ENCODE data around the gene CYTH2. TPM values are rescaled to one million over a fixed set of nuclear protein-coding genes. Genes with fewer than 3 reads are reported as not detected.
A peak's percentile ranks its signal among the peaks of the same experiment; 100 is the strongest.

Gene CYTH2
- total RNA-seq, 1 donor, result 66.2 TPM

DNA sequence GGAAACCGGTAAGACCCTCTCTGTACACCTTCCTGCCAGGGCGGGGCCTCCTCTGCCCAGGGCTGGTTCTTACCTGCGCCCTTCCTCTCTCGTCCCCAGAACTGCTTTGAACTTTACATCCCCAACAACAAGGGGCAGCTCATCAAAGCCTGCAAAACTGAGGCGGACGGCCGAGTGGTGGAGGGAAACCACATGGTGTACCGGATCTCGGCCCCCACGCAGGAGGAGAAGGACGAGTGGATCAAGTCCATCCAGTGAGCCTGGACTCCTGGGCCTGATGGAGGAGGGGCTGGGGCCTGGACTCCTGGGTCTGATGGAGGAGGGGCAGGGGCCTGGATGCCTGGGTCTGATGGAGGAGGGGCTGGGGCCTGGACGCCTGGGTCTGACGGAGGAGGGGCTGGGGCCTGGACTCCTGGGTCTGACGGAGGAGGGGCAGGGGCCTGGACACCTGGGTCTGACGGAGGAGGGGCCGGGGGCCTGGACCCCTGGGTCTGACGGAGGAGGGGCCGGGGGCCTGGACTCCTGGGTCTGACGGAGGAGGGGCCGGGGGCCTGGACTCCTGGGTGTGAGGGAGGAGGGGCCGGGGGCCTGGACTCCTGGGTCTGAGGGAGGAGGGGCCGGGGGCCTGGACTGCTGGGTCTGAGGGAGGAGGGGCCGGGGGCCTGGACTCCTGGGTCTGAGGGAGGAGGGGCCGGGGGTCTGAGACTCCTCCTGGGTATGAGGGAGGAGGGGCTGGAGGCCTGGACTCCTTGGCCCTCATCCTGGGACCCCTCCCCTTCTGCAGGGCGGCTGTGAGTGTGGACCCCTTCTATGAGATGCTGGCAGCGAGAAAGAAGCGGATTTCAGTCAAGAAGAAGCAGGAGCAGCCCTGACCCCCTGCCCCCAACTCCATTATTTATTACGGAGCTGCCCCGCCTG, 9.4 kb downstream of the CYTH2 start:
- Histone ChIP-seq H2AFZ (ENCODE audit: low read length) (no peak overlapping the region), H4K20me1 (ENCODE audit: insufficient read depth, low read length) (peaks cover 3% of the 10 kb centered on the region), H3K9me3 (ENCODE audit: low read depth, low read length) (no peaks in the 10 kb centered on the region), H3K4me1 (ENCODE audit: insufficient read depth, low read length) (peaks cover 27% of the 10 kb centered on the region), H3K27me3 (ENCODE audit: insufficient read depth, low read length) (no peaks in the 10 kb centered on the region), H3K27ac (ENCODE audit: low read depth, low read length) (no peak overlapping the region), H3K36me3 (ENCODE audit: insufficient read depth, low read length) (peaks cover 47% of the 10 kb centered on the region), H3K4me3 (ENCODE audit: insufficient read depth, low read length) (no peak overlapping the region), H3K79me2 (ENCODE audit: insufficient read depth, low read length) (no peaks in the 10 kb centered on the region), H3K4me2 (ENCODE audit: insufficient read depth, low read length) (no peak overlapping the region)
- peak; percentile 66 for DNase-seq (ENCODE audit: insufficient read length, low spot score, missing footprints)
- TF ChIP-seq, protein P1, sequence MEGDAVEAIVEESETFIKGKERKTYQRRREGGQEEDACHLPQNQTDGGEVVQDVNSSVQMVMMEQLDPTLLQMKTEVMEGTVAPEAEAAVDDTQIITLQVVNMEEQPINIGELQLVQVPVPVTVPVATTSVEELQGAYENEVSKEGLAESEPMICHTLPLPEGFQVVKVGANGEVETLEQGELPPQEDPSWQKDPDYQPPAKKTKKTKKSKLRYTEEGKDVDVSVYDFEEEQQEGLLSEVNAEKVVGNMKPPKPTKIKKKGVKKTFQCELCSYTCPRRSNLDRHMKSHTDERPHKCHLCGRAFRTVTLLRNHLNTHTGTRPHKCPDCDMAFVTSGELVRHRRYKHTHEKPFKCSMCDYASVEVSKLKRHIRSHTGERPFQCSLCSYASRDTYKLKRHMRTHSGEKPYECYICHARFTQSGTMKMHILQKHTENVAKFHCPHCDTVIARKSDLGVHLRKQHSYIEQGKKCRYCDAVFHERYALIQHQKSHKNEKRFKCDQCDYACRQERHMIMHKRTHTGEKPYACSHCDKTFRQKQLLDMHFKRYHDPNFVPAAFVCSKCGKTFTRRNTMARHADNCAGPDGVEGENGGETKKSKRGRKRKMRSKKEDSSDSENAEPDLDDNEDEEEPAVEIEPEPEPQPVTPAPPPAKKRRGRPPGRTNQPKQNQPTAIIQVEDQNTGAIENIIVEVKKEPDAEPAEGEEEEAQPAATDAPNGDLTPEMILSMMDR (IDR thresholded peaks at IDR 0.05; ENCODE audit: extremely low read depth, low read depth, low read length), result no peak

DNA sequence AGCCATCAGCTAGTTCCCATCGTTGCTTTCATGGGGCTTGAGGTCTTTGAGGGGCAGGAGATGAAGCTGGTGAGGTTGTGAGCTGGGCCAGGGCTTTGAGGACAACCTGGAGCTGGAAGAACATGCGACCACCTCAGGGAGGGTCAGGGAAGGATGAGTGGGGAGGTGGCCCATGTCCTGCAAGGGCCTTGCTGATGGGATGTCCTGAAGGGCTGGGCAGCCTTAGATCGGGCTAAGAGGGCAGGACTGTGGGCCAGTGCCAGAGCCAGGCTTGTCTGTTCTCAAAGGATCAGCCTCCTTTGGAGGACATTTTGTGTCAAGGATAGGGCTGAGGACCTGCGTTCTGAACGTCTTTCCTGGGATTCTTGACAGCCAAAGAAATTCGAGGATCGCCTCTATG, 10.5 kb downstream of the CYTH2 start:
- Histone ChIP-seq H3K27ac (ENCODE audit: low read depth, low read length) (peak overlapping the region; percentile 58), H3K36me3 (ENCODE audit: insufficient read depth, low read length) (peaks cover 36% of the 10 kb centered on the region), H4K20me1 (ENCODE audit: insufficient read depth, low read length) (no peaks in the 10 kb centered on the region), H3K9me3 (ENCODE audit: low read depth, low read length) (no peaks in the 10 kb centered on the region), H2AFZ (ENCODE audit: low read length) (no peak overlapping the region), H3K27me3 (ENCODE audit: insufficient read depth, low read length) (no peaks in the 10 kb centered on the region), H3K4me3 (ENCODE audit: insufficient read depth, low read length) (peak overlapping the region; percentile 73), H3K79me2 (ENCODE audit: insufficient read depth, low read length) (no peaks in the 10 kb centered on the region), H3K4me2 (ENCODE audit: insufficient read depth, low read length) (peak overlapping the region; percentile 89), H3K4me1 (ENCODE audit: insufficient read depth, low read length) (peaks cover 27% of the 10 kb centered on the region)
- DNase-seq (ENCODE audit: insufficient read length, low spot score, missing footprints), result peak; percentile 80
- TF ChIP-seq, protein P1 (IDR thresholded peaks at IDR 0.05; ENCODE audit: extremely low read depth, low read depth, low read length), result no peak

DNA sequence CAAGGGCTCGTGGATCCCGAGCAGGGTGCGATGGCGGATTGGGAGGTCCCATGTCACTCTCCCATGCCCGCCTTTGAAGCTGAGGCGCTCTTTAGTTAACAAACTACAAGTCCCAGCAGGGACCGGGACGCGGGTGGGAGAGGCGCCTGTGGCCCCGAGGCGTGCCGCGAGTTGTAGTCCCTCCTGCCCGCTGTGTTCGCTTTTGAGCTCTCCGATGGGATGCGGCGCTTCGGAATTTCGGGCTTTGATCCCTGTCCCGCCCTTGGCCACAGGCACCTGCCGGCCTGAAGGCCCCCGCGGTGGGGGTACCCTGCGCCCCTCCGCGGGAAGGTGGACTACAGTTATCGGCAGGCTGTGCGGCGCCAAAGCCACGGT, 11.0 kb downstream of the CYTH2 start:
- Histone ChIP-seq H4K20me1 (ENCODE audit: insufficient read depth, low read length) (no peaks in the 10 kb centered on the region), H3K9me3 (ENCODE audit: low read depth, low read length) (no peaks in the 10 kb centered on the region), H3K27me3 (ENCODE audit: insufficient read depth, low read length) (no peaks in the 10 kb centered on the region), H2AFZ (ENCODE audit: low read length) (peak overlapping the region; percentile 41), H3K4me3 (ENCODE audit: insufficient read depth, low read length) (peak overlapping the region; percentile 73), H3K79me2 (ENCODE audit: insufficient read depth, low read length) (no peaks in the 10 kb centered on the region), H3K36me3 (ENCODE audit: insufficient read depth, low read length) (peaks cover 31% of the 10 kb centered on the region), H3K4me2 (ENCODE audit: insufficient read depth, low read length) (peak overlapping the region; percentile 89), H3K27ac (ENCODE audit: low read depth, low read length) (peak overlapping the region; percentile 58), H3K4me1 (ENCODE audit: insufficient read depth, low read length) (peaks cover 27% of the 10 kb centered on the region)
- TF ChIP-seq, protein P1 (IDR thresholded peaks at IDR 0.05; ENCODE audit: extremely low read depth, low read depth, low read length), result no peak
- DNase-seq (ENCODE audit: insufficient read length, low spot score, missing footprints), result peak; percentile 87

Data from osteoblast (primary cell).